ENCODE measurements around the gene LNP1.
"Not testable (repeated sequence)": the region's sequence is repeated elsewhere in the genome, so short reads cannot be mapped to it uniquely, and the experiment has no call there.

Gene LNP1

GRCh38 chr3:100478521-100478920 lies 77.2 kb downstream of the LNP1 start:
- DNase-seq (ENCODE audit: low read depth): not testable (repeated sequence)

- DNase-seq (ENCODE audit: low read depth): no peak
Observed at GRCh38 chr3:100480081-100480480, 78.7 kb downstream of the LNP1 start.

- DNase-seq (ENCODE audit: low read depth): no peak
Observed at GRCh38 chr3:100482176-100482575, 80.8 kb downstream of the LNP1 start.

- DNase-seq (ENCODE audit: low read depth): no peak
Observed at GRCh38 chr3:100483529-100483928, 82.2 kb downstream of the LNP1 start.

- DNase-seq (ENCODE audit: low read depth): no peak
Observed at GRCh38 chr3:100486808-100487207, 85.5 kb downstream of the LNP1 start.

- no peak for DNase-seq (ENCODE audit: low read depth)
Observed at GRCh38 chr3:100489118-100489517, 87.8 kb downstream of the LNP1 start.

- DNase-seq (ENCODE audit: low read depth): peak; percentile 98
Observed at GRCh38 chr3:100492059-100493006, 91.0 kb downstream of the LNP1 start, which contains the start of gene TMEM45A. Gene TMEM45A (plus strand): TSS chr3:100492619. CDS start chr3:100555212, 62,593 bp downstream.

GRCh38 chr3:100496711-100497261 lies 95.4 kb downstream of the LNP1 start:
- DNase-seq (ENCODE audit: low read depth): peak; percentile 55

GRCh38 chr3:100499651-100500050 lies 98.3 kb downstream of the LNP1 start:
- no peak for DNase-seq (ENCODE audit: low read depth)

- DNase-seq (ENCODE audit: low read depth): no peak
Observed at GRCh38 chr3:100500320-100500880, 99.1 kb downstream of the LNP1 start.

GRCh38 chr3:100503448-100503847 lies 102.1 kb downstream of the LNP1 start:
- no peak for DNase-seq (ENCODE audit: low read depth)

Measured in fibroblast of gingiva (primary cell).